ENCODE measurements around the gene EPS8L1. TPM values are rescaled to one million over a fixed set of nuclear protein-coding genes. Genes with fewer than 3 reads are reported as not detected.

The EPS8L1 gene
- polyA plus RNA-seq, 1 donor (not counting 4 experiments of a cell fraction or from before 2014, with no cell fraction given) = 26.0 TPM

GRCh38 chr19:55044286-55044685 is 31.4 kb upstream of the EPS8L1 start:
- no peak for TF ChIP-seq EZH2 (IDR thresholded peaks at IDR 0.05; ENCODE audit: low read length)
- TF ChIP-seq, protein P1, sequence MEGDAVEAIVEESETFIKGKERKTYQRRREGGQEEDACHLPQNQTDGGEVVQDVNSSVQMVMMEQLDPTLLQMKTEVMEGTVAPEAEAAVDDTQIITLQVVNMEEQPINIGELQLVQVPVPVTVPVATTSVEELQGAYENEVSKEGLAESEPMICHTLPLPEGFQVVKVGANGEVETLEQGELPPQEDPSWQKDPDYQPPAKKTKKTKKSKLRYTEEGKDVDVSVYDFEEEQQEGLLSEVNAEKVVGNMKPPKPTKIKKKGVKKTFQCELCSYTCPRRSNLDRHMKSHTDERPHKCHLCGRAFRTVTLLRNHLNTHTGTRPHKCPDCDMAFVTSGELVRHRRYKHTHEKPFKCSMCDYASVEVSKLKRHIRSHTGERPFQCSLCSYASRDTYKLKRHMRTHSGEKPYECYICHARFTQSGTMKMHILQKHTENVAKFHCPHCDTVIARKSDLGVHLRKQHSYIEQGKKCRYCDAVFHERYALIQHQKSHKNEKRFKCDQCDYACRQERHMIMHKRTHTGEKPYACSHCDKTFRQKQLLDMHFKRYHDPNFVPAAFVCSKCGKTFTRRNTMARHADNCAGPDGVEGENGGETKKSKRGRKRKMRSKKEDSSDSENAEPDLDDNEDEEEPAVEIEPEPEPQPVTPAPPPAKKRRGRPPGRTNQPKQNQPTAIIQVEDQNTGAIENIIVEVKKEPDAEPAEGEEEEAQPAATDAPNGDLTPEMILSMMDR (optimal IDR thresholded peaks at IDR 0.05 in 1 of 3, IDR thresholded peaks at IDR 0.05 in 1 of 3, conservative IDR thresholded peaks at IDR 0.05 in 1 of 3; ENCODE audit: extremely low read depth in 1 of 3, insufficient read depth in 2 of 3, low read length in 3 of 3) = no peak

GRCh38 chr19:55044771-55045716 is 30.6 kb upstream of the EPS8L1 start:
- H3K27me3 ChIP-seq (ENCODE audit: control insufficient read depth, extremely low read depth, insufficient read depth, low read length) = no peaks in the 10 kb centered on the region
- no peaks in the 10 kb centered on the region for H3K9me3 ChIP-seq (ENCODE audit: control insufficient read depth, low read depth, low read length)
- TF ChIP-seq EZH2 (IDR thresholded peaks at IDR 0.05; ENCODE audit: low read length) = no peak
- TF ChIP-seq, protein P1 (optimal IDR thresholded peaks at IDR 0.05 in 1 of 3, IDR thresholded peaks at IDR 0.05 in 1 of 3, conservative IDR thresholded peaks at IDR 0.05 in 1 of 3; ENCODE audit: extremely low read depth in 1 of 3, insufficient read depth in 2 of 3, low read length in 3 of 3) = no peak
- H3K79me2 ChIP-seq (ENCODE audit: control insufficient read depth, insufficient read depth, low read length) = no peaks in the 10 kb centered on the region
- no peak overlapping the region for H3K4me3 ChIP-seq (ENCODE audit: control insufficient read depth in 2 of 3, extremely low read depth in 1 of 3, insufficient read depth in 2 of 3, low read depth in 1 of 3, low read length in 3 of 3)
- H3K4me2 ChIP-seq (ENCODE audit: control insufficient read depth, extremely low read depth, insufficient read depth, low read depth, low read length) = no peak overlapping the region
- no peaks in the 10 kb centered on the region for H4K20me1 ChIP-seq (ENCODE audit: control insufficient read depth, extremely low read depth, insufficient read depth, low read length)
- dilution Hi-C loops (cut with MboI; ENCODE audit: extremely low pct_ligation_motif_present, low sequenced_read_pairs) = no loop called here
- H2AFZ ChIP-seq (ENCODE audit: control insufficient read depth, low read length) = no peak overlapping the region
- H3K27ac ChIP-seq (ENCODE audit: control insufficient read depth, insufficient read depth, low read length) = no peak overlapping the region
- no peaks in the 10 kb centered on the region for H3K9me1 ChIP-seq (ENCODE audit: control insufficient read depth, extremely low read depth, insufficient read depth, low read length)
- FAIRE-seq (no peak), DNase-seq (ENCODE audit: low read depth, low spot score) (no peak)
- H3K9ac ChIP-seq (ENCODE audit: control insufficient read depth, extremely low read depth, insufficient read depth, low read length) = no peak overlapping the region
- peaks cover 26 to 27% of the 10 kb centered on the region in 2 experiments for H3K36me3 ChIP-seq (ENCODE audit: control insufficient read depth in 2 of 2, extremely low read depth in 1 of 2, insufficient read depth in 2 of 2, low read length in 2 of 2)
- no peaks in the 10 kb centered on the region for H3K4me1 ChIP-seq (ENCODE audit: control insufficient read depth, extremely low read depth, insufficient read depth, low read length)

More at GRCh38 chr19:55044286-55044685, 31.4 kb upstream of the EPS8L1 start:
- dilution Hi-C loops (cut with MboI; ENCODE audit: extremely low pct_ligation_motif_present, low sequenced_read_pairs) = no loop called here
- Histone ChIP-seq H3K36me3 (ENCODE audit: control insufficient read depth in 2 of 2, extremely low read depth in 1 of 2, insufficient read depth in 2 of 2, low read length in 2 of 2) (peaks cover 24 to 27% of the 10 kb centered on the region in 2 experiments), H3K4me3 (ENCODE audit: control insufficient read depth in 2 of 3, extremely low read depth in 1 of 3, insufficient read depth in 2 of 3, low read depth in 1 of 3, low read length in 3 of 3) (no peak overlapping the region), H3K9me3 (ENCODE audit: control insufficient read depth, low read depth, low read length) (no peaks in the 10 kb centered on the region), H3K4me1 (ENCODE audit: control insufficient read depth, extremely low read depth, insufficient read depth, low read length) (no peaks in the 10 kb centered on the region), H3K9ac (ENCODE audit: control insufficient read depth, extremely low read depth, insufficient read depth, low read length) (no peak overlapping the region), H4K20me1 (ENCODE audit: control insufficient read depth, extremely low read depth, insufficient read depth, low read length) (no peaks in the 10 kb centered on the region), H3K27ac (ENCODE audit: control insufficient read depth, insufficient read depth, low read length) (no peak overlapping the region), H3K4me2 (ENCODE audit: control insufficient read depth, extremely low read depth, insufficient read depth, low read depth, low read length) (no peak overlapping the region), H2AFZ (ENCODE audit: control insufficient read depth, low read length) (no peak overlapping the region), H3K9me1 (ENCODE audit: control insufficient read depth, extremely low read depth, insufficient read depth, low read length) (no peaks in the 10 kb centered on the region), H3K27me3 (ENCODE audit: control insufficient read depth, extremely low read depth, insufficient read depth, low read length) (no peaks in the 10 kb centered on the region), H3K79me2 (ENCODE audit: control insufficient read depth, insufficient read depth, low read length) (no peaks in the 10 kb centered on the region)
- DNase-seq (ENCODE audit: low read depth, low spot score) = no peak
- no peak for FAIRE-seq

Measured in keratinocyte (primary cell).